ENCODE data around the gene CFAP69.
"Not testable (repeated sequence)": the region's sequence is repeated elsewhere in the genome, so short reads cannot be mapped to it uniquely, and the experiment has no call there.

The CFAP69 gene

GRCh38 chr7:90347759-90348158 is 102.8 kb downstream of the CFAP69 start:
- no peak for DNase-seq

GRCh38 chr7:90349305-90349704 is 104.3 kb downstream of the CFAP69 start:
- DNase-seq, result no peak

GRCh38 chr7:90350032-90350431 is 105.1 kb downstream of the CFAP69 start:
- not testable (repeated sequence) for DNase-seq

- DNase-seq, result no peak
These were observed 107.0 kb downstream of the CFAP69 start for GRCh38 chr7:90351987-90352386.

Measured in NCI-H345 (cell line).